Limb (tissue), 2 donors: ENCODE results near the gene TP53AIP1.
"Not testable (repeated sequence)": the region's sequence is repeated elsewhere in the genome, so short reads cannot be mapped to it uniquely, and the experiment has no call there.

Source experiments
- DNase-seq, 2 donors: peaks; one replicate each; pipeline ENCODE4 v3.0.0-alpha.2; 2016; ENCODE audit errors: extremely low spot score in 2 of 2

The TP53AIP1 gene

GRCh38 chr11:128926000-128926399 lies 16.7 kb downstream of the TP53AIP1 start:
- no peak for DNase-seq

GRCh38 chr11:128925250-128925600 lies 17.4 kb downstream of the TP53AIP1 start:
- DNase-seq, result no peak

- no peak for DNase-seq
These were observed 18.0 kb downstream of the TP53AIP1 start for GRCh38 chr11:128924510-128925249.

- DNase-seq, result no peak
These were observed 18.6 kb downstream of the TP53AIP1 start for GRCh38 chr11:128924104-128924503.

- no peak for DNase-seq
These were observed 20.9 kb downstream of the TP53AIP1 start for GRCh38 chr11:128921793-128922192.

GRCh38 chr11:128920666-128921065 lies 22.0 kb downstream of the TP53AIP1 start:
- no peak for DNase-seq

GRCh38 chr11:128919635-128920034 lies 23.0 kb downstream of the TP53AIP1 start:
- DNase-seq, result not testable (repeated sequence)

GRCh38 chr11:128919216-128919615 lies 23.5 kb downstream of the TP53AIP1 start:
- DNase-seq, result no peak

GRCh38 chr11:128917144-128917724 lies 25.4 kb downstream of the TP53AIP1 start:
- DNase-seq, result no peak

- no peak for DNase-seq
These were observed 26.0 kb downstream of the TP53AIP1 start for GRCh38 chr11:128916681-128917080.

- DNase-seq, result no peak
These were observed 26.6 kb downstream of the TP53AIP1 start for GRCh38 chr11:128916037-128916572.

GRCh38 chr11:128915149-128915521 lies 27.5 kb downstream of the TP53AIP1 start:
- no peak for DNase-seq

GRCh38 chr11:128914216-128915148 lies 28.2 kb downstream of the TP53AIP1 start:
- no peak for DNase-seq

GRCh38 chr11:128913806-128914205 lies 28.9 kb downstream of the TP53AIP1 start:
- no peak for DNase-seq

- no peak for DNase-seq
These were observed 31.0 kb downstream of the TP53AIP1 start for GRCh38 chr11:128911701-128912100.

GRCh38 chr11:128911239-128911638 lies 31.4 kb downstream of the TP53AIP1 start:
- DNase-seq, result no peak

GRCh38 chr11:128910576-128910975 lies 32.1 kb downstream of the TP53AIP1 start:
- no peak for DNase-seq

GRCh38 chr11:128909438-128910125 lies 33.1 kb downstream of the TP53AIP1 start:
- DNase-seq, result no peak

- no peak for DNase-seq
These were observed 34.1 kb downstream of the TP53AIP1 start for GRCh38 chr11:128908391-128909246.

GRCh38 chr11:128907585-128907984 lies 35.1 kb downstream of the TP53AIP1 start:
- DNase-seq, result no peak
